Activated CD8-positive, alpha-beta memory T cell treated with anti-CD3 and anti-CD28 coated beads, Interleukin-2, amount 10 ng/mL, durations not matched to agents 7 days and 5 days (primary cell): ENCODE results near the gene HABP2. TPM values are rescaled to one million over a fixed set of nuclear protein-coding genes. Genes with fewer than 3 reads are reported as not detected.

Experiments
- ATAC-seq: fragments of 150-1000 bp; cut with Tn5 transposase; one replicate; pipeline ENCODE4 v1.10.0; 2021; ENCODE audit warnings: moderate library complexity
- CTCF ChIA-PET: fragments of 350-600 bp; sonication (Branson Sonifier 250); formaldehyde crosslinking; loops from one replicate; lab custom pipeline; 2021; ENCODE audit warnings: antibody characterized with exemption; lab: Charles Lee
- DNase-seq: peaks from one replicate; pipeline ENCODE4 v3.0.0-alpha.2; 2020
- H3K27ac Mint-ChIP-seq: one replicate; pipeline ENCODE4 v1.8.0; 2021; ENCODE audit warnings: mild to moderate bottlenecking, mixed read lengths
- H3K27me3 Mint-ChIP-seq: one replicate; pipeline ENCODE4 v1.8.0; 2021; ENCODE audit warnings: mixed read lengths
- H3K36me3 Mint-ChIP-seq: one replicate; pipeline ENCODE4 v1.8.0; 2021; ENCODE audit warnings: mild to moderate bottlenecking, mixed read lengths
- H3K4me1 Mint-ChIP-seq: one replicate; pipeline ENCODE4 v1.8.0; 2021; ENCODE audit warnings: mixed read lengths
- H3K4me3 Mint-ChIP-seq: one replicate; pipeline ENCODE4 v1.8.0; 2021; ENCODE audit warnings: mild to moderate bottlenecking, moderate library complexity, mixed read lengths
- H3K9me3 Mint-ChIP-seq: one replicate; pipeline ENCODE4 v1.8.0; 2022; ENCODE audit warnings: low read depth, mixed read lengths
- total RNA-seq, 2 experiments: library from RNA; stranded (reverse); gene quantifications; one replicate each; pipeline ENCODE4 v1.2.3, GENCODE V29; 2021

HABP2 gene
- total RNA-seq, 2 experiments from 2014 or later, result not detected

GRCh38 chr10:113566888-113567287 is 14.0 kb downstream of the HABP2 start:
- no peak for ATAC-seq

GRCh38 chr10:113569576-113569975 is 16.7 kb downstream of the HABP2 start:
- no peak for DNase-seq
- no peaks in the 10 kb centered on the region for H3K9me3 Mint-ChIP-seq
- ATAC-seq, result no peak
- no peaks in the 10 kb centered on the region for H3K4me1 Mint-ChIP-seq
- H3K27me3 Mint-ChIP-seq, result peaks cover 6% of the 10 kb centered on the region
- CTCF ChIA-PET, result no interaction called here
- no peaks in the 10 kb centered on the region for H3K36me3 Mint-ChIP-seq
- no peak overlapping the region for H3K4me3 Mint-ChIP-seq
- no peak overlapping the region for H3K27ac Mint-ChIP-seq

More at GRCh38 chr10:113566888-113567287, 14.0 kb downstream of the HABP2 start:
- no peaks in the 10 kb centered on the region for H3K9me3 Mint-ChIP-seq
- CTCF ChIA-PET, result no interaction called here
- no peaks in the 10 kb centered on the region for H3K36me3 Mint-ChIP-seq
- DNase-seq, result no peak
- peaks cover 2% of the 10 kb centered on the region for H3K27me3 Mint-ChIP-seq
- no peak overlapping the region for H3K27ac Mint-ChIP-seq
- peaks cover 1% of the 10 kb centered on the region for H3K4me1 Mint-ChIP-seq
- no peak overlapping the region for H3K4me3 Mint-ChIP-seq

- no peak overlapping the region for H3K4me3 Mint-ChIP-seq
- H3K27ac Mint-ChIP-seq, result no peak overlapping the region
- no peaks in the 10 kb centered on the region for H3K4me1 Mint-ChIP-seq
- H3K27me3 Mint-ChIP-seq, result peaks cover 6% of the 10 kb centered on the region
- CTCF ChIA-PET, result interaction anchor here (2.1 kb wide), 1 partner anchor 9 kb away, joined by 8 read pairs; no protein-coding TSS in a partner anchor
- H3K36me3 Mint-ChIP-seq, result no peaks in the 10 kb centered on the region
- ATAC-seq (no peak), DNase-seq (no peak)
- H3K9me3 Mint-ChIP-seq, result no peaks in the 10 kb centered on the region
Measured at GRCh38 chr10:113572520-113573290, 19.9 kb downstream of the HABP2 start.

GRCh38 chr10:113573368-113573767 is 20.5 kb downstream of the HABP2 start:
- no peaks in the 10 kb centered on the region for H3K4me1 Mint-ChIP-seq
- CTCF ChIA-PET, result interaction anchor here (2.1 kb wide), 1 partner anchor 10 kb away, joined by 8 read pairs; no protein-coding TSS in a partner anchor
- H3K27me3 Mint-ChIP-seq, result peaks cover 6% of the 10 kb centered on the region
- H3K36me3 Mint-ChIP-seq, result no peaks in the 10 kb centered on the region
- H3K4me3 Mint-ChIP-seq, result no peak overlapping the region
- H3K27ac Mint-ChIP-seq, result no peak overlapping the region
- no peak for ATAC-seq
- DNase-seq, result no peak
- no peaks in the 10 kb centered on the region for H3K9me3 Mint-ChIP-seq

- Mint-ChIP-seq H3K27ac (no peak overlapping the region), H3K4me3 (no peak overlapping the region), H3K27me3 (peaks cover 4% of the 10 kb centered on the region), H3K4me1 (no peaks in the 10 kb centered on the region), H3K9me3 (no peaks in the 10 kb centered on the region), H3K36me3 (no peaks in the 10 kb centered on the region)
- CTCF ChIA-PET, result interaction anchor here (0.9 kb wide), 1 partner anchor 14 kb away, joined by 3 read pairs; no protein-coding TSS in a partner anchor
- DNase-seq (no peak), ATAC-seq (no peak)
Measured at GRCh38 chr10:113576852-113577251, 24.0 kb downstream of the HABP2 start.

- Mint-ChIP-seq H3K4me3 (no peak overlapping the region), H3K36me3 (no peaks in the 10 kb centered on the region), H3K4me1 (no peaks in the 10 kb centered on the region), H3K27me3 (peaks cover 3% of the 10 kb centered on the region), H3K27ac (no peak overlapping the region), H3K9me3 (no peaks in the 10 kb centered on the region)
- DNase-seq (no peak), ATAC-seq (no peak)
- CTCF ChIA-PET, result no interaction called here
Measured at GRCh38 chr10:113578773-113579172, 25.9 kb downstream of the HABP2 start.

- no peak for ATAC-seq
- Mint-ChIP-seq H3K27ac (no peak overlapping the region), H3K9me3 (no peaks in the 10 kb centered on the region), H3K27me3 (peaks cover 17% of the 10 kb centered on the region), H3K36me3 (no peaks in the 10 kb centered on the region), H3K4me1 (peaks cover 1% of the 10 kb centered on the region), H3K4me3 (no peak overlapping the region)
- CTCF ChIA-PET, result no interaction called here
- no peak for DNase-seq
Measured at GRCh38 chr10:113581092-113581491, 28.2 kb downstream of the HABP2 start.

GRCh38 chr10:113583571-113583970 is 30.7 kb downstream of the HABP2 start:
- DNase-seq (no peak), ATAC-seq (no peak)
- CTCF ChIA-PET, result interaction anchor here (0.6 kb wide), 1 partner anchor 29 kb away, joined by 4 read pairs; no protein-coding TSS in a partner anchor
- Mint-ChIP-seq H3K27me3 (peaks cover 17% of the 10 kb centered on the region), H3K9me3 (no peaks in the 10 kb centered on the region), H3K27ac (no peak overlapping the region), H3K4me1 (peaks cover 5% of the 10 kb centered on the region), H3K4me3 (no peak overlapping the region), H3K36me3 (no peaks in the 10 kb centered on the region)

- DNase-seq (peak; percentile 47), ATAC-seq (peak; percentile 27)
- peaks cover 5% of the 10 kb centered on the region for H3K4me1 Mint-ChIP-seq
- no peaks in the 10 kb centered on the region for H3K9me3 Mint-ChIP-seq
- no peak overlapping the region for H3K27ac Mint-ChIP-seq
- CTCF ChIA-PET, result no interaction called here
- H3K36me3 Mint-ChIP-seq, result no peaks in the 10 kb centered on the region
- H3K27me3 Mint-ChIP-seq, result peaks cover 17% of the 10 kb centered on the region
- no peak overlapping the region for H3K4me3 Mint-ChIP-seq
Measured at GRCh38 chr10:113585949-113586348, 33.1 kb downstream of the HABP2 start.

GRCh38 chr10:113589201-113589770 is 36.4 kb downstream of the HABP2 start:
- peaks cover 24% of the 10 kb centered on the region for H3K27me3 Mint-ChIP-seq
- no peaks in the 10 kb centered on the region for H3K9me3 Mint-ChIP-seq
- no peaks in the 10 kb centered on the region for H3K36me3 Mint-ChIP-seq
- ATAC-seq (no peak), DNase-seq (no peak)
- CTCF ChIA-PET, result no interaction called here
- no peak overlapping the region for H3K4me3 Mint-ChIP-seq
- no peak overlapping the region for H3K27ac Mint-ChIP-seq
- peaks cover 5% of the 10 kb centered on the region for H3K4me1 Mint-ChIP-seq

- ATAC-seq, result no peak
- no peak overlapping the region for H3K27ac Mint-ChIP-seq
- no peak overlapping the region for H3K4me3 Mint-ChIP-seq
- H3K4me1 Mint-ChIP-seq, result peaks cover 5% of the 10 kb centered on the region
- CTCF ChIA-PET, result no interaction called here
- H3K9me3 Mint-ChIP-seq, result no peaks in the 10 kb centered on the region
- no peaks in the 10 kb centered on the region for H3K36me3 Mint-ChIP-seq
- H3K27me3 Mint-ChIP-seq, result peaks cover 17% of the 10 kb centered on the region
- DNase-seq, result no peak
Measured at GRCh38 chr10:113590581-113590980, 37.7 kb downstream of the HABP2 start.

GRCh38 chr10:113592380-113592779 is 39.5 kb downstream of the HABP2 start:
- Mint-ChIP-seq H3K9me3 (no peaks in the 10 kb centered on the region), H3K36me3 (no peaks in the 10 kb centered on the region), H3K4me3 (no peak overlapping the region), H3K27me3 (peaks cover 29% of the 10 kb centered on the region), H3K4me1 (no peaks in the 10 kb centered on the region), H3K27ac (no peak overlapping the region)
- CTCF ChIA-PET, result no interaction called here
- no peak for DNase-seq
- no peak for ATAC-seq

- CTCF ChIA-PET, result no interaction called here
- Mint-ChIP-seq H3K27me3 (peaks cover 47% of the 10 kb centered on the region), H3K4me1 (no peaks in the 10 kb centered on the region)
Measured at GRCh38 chr10:113594652-113595051, 41.8 kb downstream of the HABP2 start.

GRCh38 chr10:113600569-113600968 is 47.7 kb downstream of the HABP2 start:
- Mint-ChIP-seq H3K36me3 (no peaks in the 10 kb centered on the region), H3K4me3 (no peak overlapping the region), H3K27me3 (peaks cover 37% of the 10 kb centered on the region), H3K27ac (no peak overlapping the region), H3K9me3 (no peaks in the 10 kb centered on the region), H3K4me1 (no peaks in the 10 kb centered on the region)
- no peak for ATAC-seq
- DNase-seq, result no peak
- CTCF ChIA-PET, result no interaction called here

More at GRCh38 chr10:113594652-113595051, 41.8 kb downstream of the HABP2 start:
- Mint-ChIP-seq H3K4me3 (no peak overlapping the region), H3K9me3 (no peaks in the 10 kb centered on the region), H3K36me3 (no peaks in the 10 kb centered on the region), H3K27ac (no peak overlapping the region)
- DNase-seq (no peak), ATAC-seq (no peak)
